PFSK-1 (cell line): ENCODE measurements around the gene ALOX5AP.

Source experiments
- FOXP2 ChIP-seq: optimal IDR thresholded peaks from 2 replicates; pipeline ENCODE3; 2011; ENCODE audit warnings: borderline replicate concordance, control low read depth, inconsistent platforms; ENCODE audit not compliant: insufficient read depth; ENCODE audit errors: extremely low read length, extremely low read depth
- POLR2AphosphoS5 ChIP-seq: IDR thresholded peaks from 2 replicates; pipeline ENCODE4 v1.6.1; 2012; ENCODE audit warnings: low read depth, mild to moderate bottlenecking, control low read depth, low read length, moderate library complexity
- SIN3A ChIP-seq: IDR thresholded peaks from 2 replicates; pipeline ENCODE4 v1.6.1; 2012; ENCODE audit warnings: mild to moderate bottlenecking, low read length, moderate library complexity, borderline replicate concordance; ENCODE audit not compliant: insufficient read depth
- TAF1 ChIP-seq: IDR thresholded peaks from 2 replicates; pipeline ENCODE4 v1.6.1; 2012; ENCODE audit warnings: low read length, control low read depth, borderline replicate concordance; ENCODE audit not compliant: insufficient read depth
- TF ChIP-seq, protein P1 (sequence below), 2 experiments: IDR thresholded peaks; 2 replicates each; pipeline versions ENCODE4 v1.6.1 to v1.8.0; 2011 to 2012; ENCODE audit warnings: low read depth in 2 of 2, low read length in 2 of 2, control low read depth in 1 of 2, inconsistent platforms in 1 of 2, mild to moderate bottlenecking in 1 of 2, moderate library complexity in 1 of 2; ENCODE audit not compliant: insufficient read depth in 1 of 2

Gene ALOX5AP

DNA sequence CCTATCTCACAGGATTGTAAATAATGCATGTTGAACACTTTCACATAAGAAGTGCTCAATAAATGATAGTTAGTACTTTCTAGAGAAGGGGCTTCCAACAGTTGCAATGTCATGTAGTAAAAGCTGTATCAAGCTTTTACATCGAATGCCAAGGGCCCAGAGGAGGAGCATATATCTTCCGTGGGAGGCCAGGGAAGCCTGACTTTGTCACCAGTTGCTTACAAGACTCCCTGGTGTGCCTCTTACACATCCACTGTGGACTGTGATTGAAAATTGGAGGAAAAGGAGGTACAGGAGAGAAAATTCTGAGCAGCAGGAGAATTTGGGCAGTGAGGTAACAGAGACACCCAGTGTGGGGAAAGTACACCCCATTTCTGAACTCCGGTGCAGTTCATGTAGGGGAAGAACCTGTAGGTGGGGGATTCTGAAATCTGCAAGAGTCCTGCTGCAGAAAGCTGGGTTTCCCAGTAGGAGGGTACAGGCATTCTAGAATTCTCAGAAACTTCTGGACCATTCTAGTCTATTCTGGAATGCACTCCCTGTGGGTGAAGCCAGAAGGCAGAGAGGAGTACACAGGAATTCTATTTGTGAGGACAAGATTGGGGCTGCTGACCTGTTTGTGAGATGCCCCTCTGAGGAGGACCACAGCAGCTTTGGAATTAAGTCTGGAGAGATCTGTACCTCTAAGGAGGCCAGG is 54.0 kb downstream of the ALOX5AP start:
- TF ChIP-seq TAF1, result no peak

- TF ChIP-seq POLR2AphosphoS5 (no peak), FOXP2 (no peak), SIN3A (no peak), TAF1 (no peak)
- TF ChIP-seq, protein P1, sequence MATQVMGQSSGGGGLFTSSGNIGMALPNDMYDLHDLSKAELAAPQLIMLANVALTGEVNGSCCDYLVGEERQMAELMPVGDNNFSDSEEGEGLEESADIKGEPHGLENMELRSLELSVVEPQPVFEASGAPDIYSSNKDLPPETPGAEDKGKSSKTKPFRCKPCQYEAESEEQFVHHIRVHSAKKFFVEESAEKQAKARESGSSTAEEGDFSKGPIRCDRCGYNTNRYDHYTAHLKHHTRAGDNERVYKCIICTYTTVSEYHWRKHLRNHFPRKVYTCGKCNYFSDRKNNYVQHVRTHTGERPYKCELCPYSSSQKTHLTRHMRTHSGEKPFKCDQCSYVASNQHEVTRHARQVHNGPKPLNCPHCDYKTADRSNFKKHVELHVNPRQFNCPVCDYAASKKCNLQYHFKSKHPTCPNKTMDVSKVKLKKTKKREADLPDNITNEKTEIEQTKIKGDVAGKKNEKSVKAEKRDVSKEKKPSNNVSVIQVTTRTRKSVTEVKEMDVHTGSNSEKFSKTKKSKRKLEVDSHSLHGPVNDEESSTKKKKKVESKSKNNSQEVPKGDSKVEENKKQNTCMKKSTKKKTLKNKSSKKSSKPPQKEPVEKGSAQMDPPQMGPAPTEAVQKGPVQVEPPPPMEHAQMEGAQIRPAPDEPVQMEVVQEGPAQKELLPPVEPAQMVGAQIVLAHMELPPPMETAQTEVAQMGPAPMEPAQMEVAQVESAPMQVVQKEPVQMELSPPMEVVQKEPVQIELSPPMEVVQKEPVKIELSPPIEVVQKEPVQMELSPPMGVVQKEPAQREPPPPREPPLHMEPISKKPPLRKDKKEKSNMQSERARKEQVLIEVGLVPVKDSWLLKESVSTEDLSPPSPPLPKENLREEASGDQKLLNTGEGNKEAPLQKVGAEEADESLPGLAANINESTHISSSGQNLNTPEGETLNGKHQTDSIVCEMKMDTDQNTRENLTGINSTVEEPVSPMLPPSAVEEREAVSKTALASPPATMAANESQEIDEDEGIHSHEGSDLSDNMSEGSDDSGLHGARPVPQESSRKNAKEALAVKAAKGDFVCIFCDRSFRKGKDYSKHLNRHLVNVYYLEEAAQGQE (IDR thresholded peaks at IDR 0.05; ENCODE audit: insufficient read depth in 1 of 2, low read depth in 2 of 2, low read length in 2 of 2), result no peak
Observed at GRCh38 chr13:30790592-30790991, 55.2 kb downstream of the ALOX5AP start.

DNA sequence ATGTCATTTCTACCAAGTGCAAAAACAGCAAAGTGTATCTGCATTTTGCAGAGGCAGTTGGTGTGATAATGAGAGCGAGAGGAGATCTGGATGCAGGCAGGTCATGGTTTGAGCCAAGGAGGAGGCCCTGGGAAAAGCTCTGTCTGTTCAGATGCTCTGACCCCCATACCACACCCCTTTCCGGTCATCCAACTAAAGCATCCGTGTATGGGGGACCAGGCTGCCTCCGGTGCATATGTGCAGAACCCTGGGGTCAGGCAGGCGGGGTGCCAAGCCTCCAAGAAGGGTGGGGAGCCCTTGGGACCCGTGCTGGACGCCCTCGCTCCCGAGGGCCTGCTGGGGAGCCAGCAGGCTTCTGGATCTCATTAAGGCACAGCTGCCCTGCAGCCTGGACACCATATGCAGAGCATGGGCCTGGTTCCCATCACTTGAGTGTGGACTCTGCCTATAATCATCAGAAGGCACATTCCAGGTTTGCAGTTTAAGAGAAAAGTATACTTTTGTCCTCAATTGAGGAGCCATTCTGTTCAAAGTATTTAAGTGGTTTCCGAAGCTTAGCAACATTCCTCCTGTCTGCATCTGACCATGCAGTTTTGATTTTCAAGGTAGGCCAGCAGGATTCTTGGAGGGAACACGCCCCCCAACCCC is 56.1 kb downstream of the ALOX5AP start:
- no peak for TF ChIP-seq POLR2AphosphoS5
- no peak for TF ChIP-seq FOXP2
- no peak for TF ChIP-seq TAF1
- TF ChIP-seq, protein P1 (IDR thresholded peaks at IDR 0.05; ENCODE audit: insufficient read depth in 1 of 2, low read depth in 2 of 2, low read length in 2 of 2), result no peak
- no peak for TF ChIP-seq SIN3A

- peak; percentile 92 for TF ChIP-seq FOXP2
- TF ChIP-seq, protein P1 (IDR thresholded peaks at IDR 0.05; ENCODE audit: insufficient read depth in 1 of 2, low read depth in 2 of 2, low read length in 2 of 2), result no peak
Observed at GRCh38 chr13:30792285-30793000, 57.1 kb downstream of the ALOX5AP start.

GRCh38 chr13:30796132-30796572 is 60.8 kb downstream of the ALOX5AP start:
- TF ChIP-seq POLR2AphosphoS5 (no peak), FOXP2 (no peak)
